K562 treated with DMSO at 1 percent for 24 hours (cell line): ENCODE measurements around the gene HCST. TPM values are rescaled to one million over a fixed set of nuclear protein-coding genes. Genes with fewer than 3 reads are reported as not detected.

Experiments used
- total RNA-seq: library from RNA; unstranded; fragments of 300-600 nt; gene quantifications from 2 replicates; pipeline ENCODE4 v1.2.3, GENCODE V29; 2022; ENCODE audit warnings: low read depth; ENCODE audit not compliant: insufficient read depth

HCST gene, protein sequence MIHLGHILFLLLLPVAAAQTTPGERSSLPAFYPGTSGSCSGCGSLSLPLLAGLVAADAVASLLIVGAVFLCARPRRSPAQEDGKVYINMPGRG
- total RNA-seq = not detected in 2 replicates

DNA sequence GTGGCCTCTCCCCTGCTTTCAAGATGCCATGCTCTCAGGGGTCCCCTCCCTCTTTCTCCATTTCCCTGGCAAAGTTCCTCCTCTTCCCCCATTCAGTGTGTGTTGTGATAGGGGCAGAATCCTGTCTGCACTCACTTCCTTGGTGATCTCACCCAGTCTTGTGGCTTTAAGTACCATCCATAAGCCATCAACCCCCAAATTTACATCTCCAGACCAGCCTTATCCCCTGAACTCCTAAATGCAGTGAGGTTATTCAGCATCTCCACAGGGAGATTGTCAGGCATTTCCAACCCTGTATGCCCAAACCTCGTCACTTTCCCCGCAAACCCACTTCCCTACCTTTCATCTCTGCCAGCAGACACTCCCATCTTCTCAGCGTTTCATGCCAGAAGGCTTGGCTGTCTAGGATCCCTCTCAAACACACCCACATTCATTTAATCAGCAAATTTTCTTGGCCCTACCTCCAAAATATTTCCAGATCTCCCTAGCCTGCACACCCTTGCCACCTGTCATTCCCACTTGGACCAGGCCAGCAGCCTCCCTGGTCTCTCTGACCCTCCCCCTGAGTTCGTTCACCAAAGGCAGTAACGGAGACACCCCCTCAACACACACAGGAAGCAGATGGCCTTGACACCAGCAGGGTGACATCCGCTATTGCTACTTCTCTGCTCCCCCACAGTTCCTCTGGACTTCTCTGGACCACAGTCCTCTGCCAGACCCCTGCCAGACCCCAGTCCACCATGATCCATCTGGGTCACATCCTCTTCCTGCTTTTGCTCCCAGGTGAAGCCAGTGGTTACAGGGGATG is at the start of gene HCST:
HCST (plus strand) TSS at position 676 of the 808 bp plus-strand sequence; CDS start at position 741, 65 bp downstream.

GRCh38 chr19:35856546-35857149 is 45.7 kb upstream of the HCST start, which contains the start of gene KIRREL2:
KIRREL2 (plus strand) TSS chr19:35856911; CDS start chr19:35857120, 209 bp downstream.

DNA sequence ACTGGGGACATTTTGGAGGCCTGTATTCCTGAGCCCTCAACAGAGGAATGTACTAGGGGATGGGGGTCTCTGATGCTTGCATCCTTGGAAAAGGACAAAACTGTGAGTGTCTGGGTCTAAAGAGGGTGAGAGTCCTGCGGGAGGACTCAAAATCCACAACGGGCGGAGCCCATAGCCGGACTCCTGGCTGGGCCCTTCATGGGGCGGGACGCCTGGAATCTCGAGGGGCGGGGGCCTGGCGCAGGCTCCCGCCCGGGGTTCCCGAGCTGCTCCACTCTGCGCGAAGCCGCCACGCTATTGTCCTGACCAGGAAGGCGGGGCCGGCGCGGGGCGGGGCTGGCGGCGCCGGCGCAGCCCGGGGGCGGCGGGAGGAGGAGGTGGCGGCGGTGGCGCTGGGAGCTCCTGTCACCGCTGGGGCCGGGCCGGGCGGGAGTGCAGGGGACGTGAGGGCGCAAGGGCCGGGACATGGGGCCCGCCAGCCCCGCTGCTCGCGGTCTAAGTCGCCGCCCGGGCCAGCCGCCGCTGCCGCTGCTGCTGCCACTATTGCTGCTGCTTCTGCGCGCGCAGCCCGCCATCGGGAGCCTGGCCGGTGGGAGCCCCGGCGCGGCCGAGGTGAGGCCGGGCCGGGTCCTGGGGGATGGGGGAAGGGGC is 34.0 kb upstream of the HCST start, which contains the start of gene APLP1:
APLP1 (plus strand) TSS at position 403 of the 651 bp plus-strand sequence; CDS start at position 466, 63 bp downstream.

GRCh38 chr19:35908010-35908441 is 5.7 kb downstream of the HCST start, which contains the start of gene TYROBP:
TYROBP (minus strand) TSS chr19:35908295; CDS start chr19:35908228, 67 bp downstream.

DNA sequence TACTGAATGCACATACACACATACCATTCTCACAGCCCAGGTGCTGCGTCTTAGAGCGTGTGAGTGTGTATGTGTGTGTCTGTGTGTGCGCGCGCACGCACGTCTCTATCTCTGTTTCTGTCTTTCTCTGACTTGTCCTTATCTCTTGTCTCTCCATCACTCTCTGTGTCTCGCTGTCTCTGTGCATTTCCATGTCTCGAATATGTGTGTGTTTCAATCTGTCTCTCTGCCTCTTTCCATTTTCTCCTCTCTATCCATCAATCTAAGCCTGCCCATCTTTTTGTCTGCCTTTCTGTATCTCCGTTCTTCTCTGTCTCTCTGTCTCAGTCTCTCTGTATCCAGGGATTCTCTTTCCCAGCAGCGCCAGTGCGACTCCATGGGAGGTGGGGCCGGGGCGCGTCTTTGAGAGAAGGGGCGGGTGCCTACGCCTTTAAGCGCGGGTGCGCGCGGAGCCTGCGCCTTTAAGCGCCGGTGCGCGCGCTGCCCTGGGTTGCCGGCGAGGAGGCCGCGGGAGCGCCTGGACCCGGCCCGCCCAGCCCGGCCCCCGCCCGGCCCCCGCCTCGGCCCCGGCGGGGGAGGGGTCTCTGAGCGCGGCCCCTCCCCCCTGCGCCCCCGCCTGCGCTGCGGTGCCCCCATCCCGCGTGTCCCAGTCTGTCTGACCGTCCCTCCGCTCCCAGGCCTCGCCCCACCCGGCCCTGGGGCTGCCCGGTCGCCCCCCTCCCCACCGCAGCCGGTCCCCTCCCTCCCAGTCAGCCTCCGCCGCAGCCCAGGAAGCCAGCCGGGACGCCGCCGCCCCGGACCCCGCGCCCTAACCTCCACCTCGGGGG is 33.8 kb downstream of the HCST start, which contains the start of gene LRFN3:
LRFN3 (plus strand) TSS at position 464 of the 827 bp plus-strand sequence. CDS start 3,052 bp downstream, outside the sequence.

Other genes starting within 250 kb of the HCST start
- not detected in 2 replicates for gene UPK1A, start 236.0 kb upstream of the HCST start, total RNA-seq
- gene ZBTB32, start 198.0 kb upstream of the HCST start, total RNA-seq = not detected in 2 replicates
- gene KMT2B, start 184.5 kb upstream of the HCST start, total RNA-seq = 29.9 and 30.6 TPM in 2 replicates
- gene IGFLR1, start 160.1 kb upstream of the HCST start, total RNA-seq = 11.4 and 13.6 TPM in 2 replicates
- 5.4 and 6.3 TPM in 2 replicates for gene U2AF1L4, start 157.1 kb upstream of the HCST start, total RNA-seq
- gene PSENEN, start 156.9 kb upstream of the HCST start, total RNA-seq = 41.2 and 43.3 TPM in 2 replicates
- gene LIN37, start 154.0 kb upstream of the HCST start, total RNA-seq = 22.5 and 26.8 TPM in 2 replicates
- gene HSPB6, start 145.5 kb upstream of the HCST start, total RNA-seq = 1.5 TPM in 1 of 2 replicates, not detected in the other
- 20.6 and 24.1 TPM in 2 replicates for gene PROSER3, start 144.4 kb upstream of the HCST start, total RNA-seq
- 5.7 and 6.1 TPM in 2 replicates for gene ARHGAP33, start 127.0 kb upstream of the HCST start, total RNA-seq
- gene PRODH2, start 89.7 kb upstream of the HCST start, total RNA-seq = not detected in 2 replicates
- 2.2 and 2.4 TPM in 2 replicates for gene NPHS1, start 50.0 kb upstream of the HCST start, total RNA-seq
- 0.24 TPM in 1 of 2 replicates, not detected in the other for gene KIRREL2, start 45.6 kb upstream of the HCST start, total RNA-seq
- gene APLP1, start 34.0 kb upstream of the HCST start, total RNA-seq = 21.4 and 23.2 TPM in 2 replicates
- 6.9 and 7.5 TPM in 2 replicates for gene NFKBID, start 2.0 kb upstream of the HCST start, total RNA-seq
- 24.5 and 26.3 TPM in 2 replicates for gene TYROBP, start 5.8 kb downstream of the HCST start, total RNA-seq
- 0.32 and 0.80 TPM in 2 replicates for gene LRFN3, start 33.8 kb downstream of the HCST start, total RNA-seq
- gene SDHAF1, start 92.7 kb downstream of the HCST start, total RNA-seq = 65.0 and 68.6 TPM in 2 replicates
- 0.51 TPM in 1 of 2 replicates, not detected in the other for gene SYNE4, start 106.3 kb downstream of the HCST start, total RNA-seq
- gene ALKBH6, start 111.7 kb downstream of the HCST start, total RNA-seq = 49.2 and 50.7 TPM in 2 replicates
- gene CLIP3, start 130.3 kb downstream of the HCST start, total RNA-seq = 1.1 and 7.2 TPM in 2 replicates
- 8.1 and 8.7 TPM in 2 replicates for gene THAP8, start 151.8 kb downstream of the HCST start, total RNA-seq
- gene WDR62, start 152.4 kb downstream of the HCST start, total RNA-seq = 40.2 and 43.2 TPM in 2 replicates
- 0.70 TPM in 1 of 2 replicates, not detected in the other for gene OVOL3, start 208.6 kb downstream of the HCST start, total RNA-seq
- 89.6 and 182 TPM in 2 replicates for gene POLR2I, start 212.3 kb downstream of the HCST start, total RNA-seq
- 112 and 130 TPM in 2 replicates for gene TBCB, start 212.9 kb downstream of the HCST start, total RNA-seq
- 307 and 326 TPM in 2 replicates for gene CAPNS1, start 237.5 kb downstream of the HCST start, total RNA-seq
- not detected in 2 replicates for gene COX7A1, start 249.9 kb downstream of the HCST start, total RNA-seq